IMR-90 (cell line): ENCODE measurements around the gene SNX21. TPM values are rescaled to one million over a fixed set of nuclear protein-coding genes. Genes with fewer than 3 reads are reported as not detected.

Source experiments
- polyA plus RNA-seq, 3 experiments: library from polyadenylated mRNA; depleted of rRNA; stranded (reverse); fragments of >200 nt; gene quantifications; 2 replicates each; pipeline ENCODE4 v1.2.3, GENCODE V29; 2012; ENCODE audit warnings: low replicate concordance in 1 of 3
- total RNA-seq: library from RNA; depleted of rRNA; stranded (reverse); fragments of >200 nt; gene quantifications from 2 replicates; pipeline ENCODE4 v1.2.3, GENCODE V29; 2012; rRNA removed

SNX21 gene
- total and polyA plus RNA-seq, 2 of the 4 experiments (the other 2 are of a cell fraction): 11.1 to 17.9 TPM

Other genes starting within 250 kb of the SNX21 start
- gene WFDC10A, start 204.1 kb upstream of the SNX21 start, total RNA-seq: not detected in 2 replicates
- not detected in 2 replicates for gene WFDC10A, start 204.1 kb upstream of the SNX21 start, polyA plus RNA-seq (2012; rRNA removed)
- gene WFDC9, start 202.5 kb upstream of the SNX21 start, total RNA-seq: not detected in 2 replicates
- gene WFDC9, start 202.5 kb upstream of the SNX21 start, polyA plus RNA-seq (2012; rRNA removed): not detected in 2 replicates
- not detected in 2 replicates for gene WFDC11, start 163.6 kb upstream of the SNX21 start, total RNA-seq
- not detected in 2 replicates for gene WFDC11, start 163.6 kb upstream of the SNX21 start, polyA plus RNA-seq (2012; rRNA removed)
- gene WFDC13, start 131.8 kb upstream of the SNX21 start, total RNA-seq: not detected in 2 replicates
- gene WFDC13, start 131.8 kb upstream of the SNX21 start, polyA plus RNA-seq (2012; rRNA removed): not detected in 2 replicates
- gene WFDC10B, start 128.8 kb upstream of the SNX21 start, total RNA-seq: not detected in 2 replicates
- not detected in 2 replicates for gene WFDC10B, start 128.8 kb upstream of the SNX21 start, polyA plus RNA-seq (2012; rRNA removed)
- not detected in 2 replicates for gene SPINT4, start 111.5 kb upstream of the SNX21 start, total RNA-seq
- gene SPINT4, start 111.5 kb upstream of the SNX21 start, polyA plus RNA-seq (2012; rRNA removed): not detected in 2 replicates
- gene WFDC3, start 41.9 kb upstream of the SNX21 start, total RNA-seq: 0.18 TPM in 1 of 2 replicates, not detected in the other
- 0.87 and 1.4 TPM in 2 replicates for gene WFDC3, start 41.9 kb upstream of the SNX21 start, polyA plus RNA-seq (2012; rRNA removed)
- gene DNTTIP1, start 41.8 kb upstream of the SNX21 start, total RNA-seq: 17.8 and 19.4 TPM in 2 replicates
- 51.0 and 53.7 TPM in 2 replicates for gene DNTTIP1, start 41.8 kb upstream of the SNX21 start, polyA plus RNA-seq (2012; rRNA removed)
- 43.4 and 43.6 TPM in 2 replicates for gene UBE2C, start 21.2 kb upstream of the SNX21 start, total RNA-seq
- gene UBE2C, start 21.2 kb upstream of the SNX21 start, polyA plus RNA-seq (2012; rRNA removed): 120 and 124 TPM in 2 replicates
- 0.28 TPM in 1 of 2 replicates, not detected in the other for gene TNNC2, start 6.5 kb upstream of the SNX21 start, total RNA-seq
- gene TNNC2, start 6.5 kb upstream of the SNX21 start, polyA plus RNA-seq (2012; rRNA removed): 0.46 and 0.53 TPM in 2 replicates
- 27.8 and 29.8 TPM in 2 replicates for gene ACOT8, start 23.6 kb downstream of the SNX21 start, total RNA-seq
- 47.5 and 54.3 TPM in 2 replicates for gene ACOT8, start 23.6 kb downstream of the SNX21 start, polyA plus RNA-seq (2012; rRNA removed)
- gene ZSWIM3, start 23.8 kb downstream of the SNX21 start, total RNA-seq: 8.1 and 8.6 TPM in 2 replicates
- gene ZSWIM3, start 23.8 kb downstream of the SNX21 start, polyA plus RNA-seq (2012; rRNA removed): 2.8 and 3.3 TPM in 2 replicates
- gene ZSWIM1, start 47.4 kb downstream of the SNX21 start, total RNA-seq: 7.8 and 10.0 TPM in 2 replicates
- gene ZSWIM1, start 47.4 kb downstream of the SNX21 start, polyA plus RNA-seq (2012; rRNA removed): 4.2 and 4.6 TPM in 2 replicates
- 0.18 TPM in 1 of 2 replicates, not detected in the other for gene SPATA25, start 53.8 kb downstream of the SNX21 start, total RNA-seq
- 0.36 and 1.0 TPM in 2 replicates for gene SPATA25, start 53.8 kb downstream of the SNX21 start, polyA plus RNA-seq (2012; rRNA removed)
- gene NEURL2, start 57.4 kb downstream of the SNX21 start, total RNA-seq: 0.56 and 1.1 TPM in 2 replicates
- 2.0 and 2.5 TPM in 2 replicates for gene NEURL2, start 57.4 kb downstream of the SNX21 start, polyA plus RNA-seq (2012; rRNA removed)
- 19.0 and 30.3 TPM in 2 replicates for gene CTSA, start 57.5 kb downstream of the SNX21 start, total RNA-seq
- gene CTSA, start 57.5 kb downstream of the SNX21 start, polyA plus RNA-seq (2012; rRNA removed): 290 and 312 TPM in 2 replicates
- 5.0 and 5.4 TPM in 2 replicates for gene PLTP, start 78.4 kb downstream of the SNX21 start, total RNA-seq
- 53.5 and 55.8 TPM in 2 replicates for gene PLTP, start 78.4 kb downstream of the SNX21 start, polyA plus RNA-seq (2012; rRNA removed)
- 5.4 and 6.1 TPM in 2 replicates for gene PCIF1, start 100.9 kb downstream of the SNX21 start, total RNA-seq
- gene PCIF1, start 100.9 kb downstream of the SNX21 start, polyA plus RNA-seq (2012; rRNA removed): 17.8 and 18.3 TPM in 2 replicates
- gene ZNF335, start 138.4 kb downstream of the SNX21 start, total RNA-seq: 11.8 and 12.5 TPM in 2 replicates
- gene ZNF335, start 138.4 kb downstream of the SNX21 start, polyA plus RNA-seq (2012; rRNA removed): 17.8 and 20.2 TPM in 2 replicates
- under 0.01 TPM in 2 replicates for gene MMP9, start 175.1 kb downstream of the SNX21 start, total RNA-seq
- gene MMP9, start 175.1 kb downstream of the SNX21 start, polyA plus RNA-seq (2012; rRNA removed): 0.16 and 0.17 TPM in 2 replicates
- not detected in 2 replicates for gene SLC12A5, start 195.4 kb downstream of the SNX21 start, total RNA-seq
- gene SLC12A5, start 195.4 kb downstream of the SNX21 start, polyA plus RNA-seq (2012; rRNA removed): 2.2 and 3.4 TPM in 2 replicates